ENCODE data around the gene AVL9. TPM values are rescaled to one million over a fixed set of nuclear protein-coding genes. Genes with fewer than 3 reads are reported as not detected.
A peak's percentile ranks its signal among the peaks of the same experiment; 100 is the strongest.

AVL9 gene
- total RNA-seq, 1 donor from 2014 or later: 49.1 TPM

DNA sequence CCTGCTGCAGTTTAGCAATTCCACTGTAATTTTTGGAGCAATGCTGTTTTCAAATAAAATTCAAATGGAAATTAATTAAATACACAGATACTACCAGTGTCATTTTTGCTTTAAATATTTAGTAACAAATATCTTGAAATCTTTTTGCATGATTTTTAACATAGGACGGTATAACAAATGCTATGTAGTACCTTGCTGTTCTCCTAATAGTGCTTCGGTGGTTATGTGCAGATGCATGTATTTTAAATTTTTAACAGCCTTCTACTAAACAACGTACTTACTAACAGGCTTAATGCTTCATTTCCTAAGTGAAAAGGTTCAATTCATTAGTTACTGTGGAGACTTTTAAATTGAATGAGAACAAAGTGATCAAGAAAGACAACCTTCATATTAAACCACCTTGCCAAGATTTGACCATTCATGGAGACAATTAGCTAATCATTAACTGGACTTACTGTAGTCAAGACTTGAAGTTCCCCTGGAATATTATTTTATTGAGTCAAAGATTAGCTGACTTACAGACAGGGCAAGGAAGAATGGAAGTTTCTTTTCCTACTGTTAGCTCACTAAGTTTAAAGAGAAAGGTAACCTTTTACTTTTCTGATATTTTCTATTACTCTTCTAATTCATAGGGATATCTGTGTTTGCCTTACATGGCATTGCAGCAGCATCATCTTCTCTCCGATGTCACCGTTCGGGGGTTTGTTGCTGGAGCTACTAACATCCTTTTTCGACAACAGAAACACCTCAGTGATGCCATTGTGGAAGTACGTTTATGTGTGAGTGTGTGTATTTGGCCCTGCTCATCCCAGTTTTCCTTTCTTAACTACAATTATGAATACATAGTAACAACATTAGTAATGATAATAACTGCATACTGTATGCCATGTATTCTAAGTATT, 74.3 kb downstream of the AVL9 start:
- Mint-ChIP-seq H3K36me3 (ENCODE audit: low read depth) (peaks cover 20% of the 10 kb centered on the region), H3K27ac (no peak overlapping the region), H3K4me1 (peaks cover under 1% of the 10 kb centered on the region), H3K4me3 (no peak overlapping the region), H3K9me3 (no peaks in the 10 kb centered on the region), H3K27me3 (no peaks in the 10 kb centered on the region)
- intact Hi-C loops (cut with micrococcal nuclease): no loop called here
- no peak for DNase-seq

DNA sequence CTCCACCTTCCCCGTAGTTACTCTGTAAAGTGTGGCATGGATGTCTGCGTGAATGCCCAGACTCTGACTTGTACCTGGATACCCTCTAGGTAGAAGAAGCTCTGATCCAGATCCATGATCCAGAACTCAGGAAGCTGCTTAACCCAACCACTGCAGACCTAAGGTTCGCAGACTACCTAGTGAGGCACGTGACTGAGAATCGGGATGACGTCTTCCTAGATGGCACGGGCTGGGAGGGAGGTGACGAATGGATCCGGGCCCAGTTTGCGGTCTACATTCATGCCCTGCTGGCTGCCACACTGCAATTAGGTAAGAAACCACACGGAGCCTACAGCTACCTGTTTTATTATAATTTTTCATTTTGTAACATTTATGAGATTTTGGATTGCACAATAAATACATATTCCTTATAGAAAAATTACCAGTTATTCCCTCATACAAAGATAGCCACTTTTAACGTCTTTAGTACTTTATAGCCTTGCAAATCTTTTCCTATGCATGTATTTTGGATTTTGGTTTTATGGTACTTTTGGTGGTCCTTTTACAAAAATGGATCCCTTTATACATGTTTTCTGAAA, 77.9 kb downstream of the AVL9 start:
- Mint-ChIP-seq H3K4me1 (no peaks in the 10 kb centered on the region), H3K27me3 (no peaks in the 10 kb centered on the region), H3K36me3 (ENCODE audit: low read depth) (peaks cover 36% of the 10 kb centered on the region), H3K9me3 (no peaks in the 10 kb centered on the region), H3K27ac (no peak overlapping the region), H3K4me3 (no peak overlapping the region)
- intact Hi-C loops (cut with micrococcal nuclease): no loop called here
- DNase-seq: no peak

DNA sequence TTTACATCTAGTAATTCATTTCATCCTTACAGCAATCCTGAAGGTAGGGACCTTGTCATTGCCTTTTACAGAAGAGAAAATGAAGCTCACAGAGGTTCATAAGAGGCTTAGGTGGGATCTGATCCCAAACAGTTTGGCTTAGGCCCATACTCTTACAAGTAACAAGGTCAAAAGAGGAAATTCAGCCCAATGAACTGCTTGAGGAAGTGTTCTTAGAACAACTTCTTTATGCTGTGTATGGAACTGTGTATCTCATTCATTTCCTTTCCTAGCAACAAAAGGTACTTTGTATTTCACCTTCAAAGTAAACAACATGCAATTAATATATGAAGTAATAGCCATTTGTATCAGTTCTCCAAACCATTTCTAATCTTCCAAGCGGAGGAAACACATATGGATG, 79.3 kb downstream of the AVL9 start:
- Mint-ChIP-seq H3K9me3 (no peaks in the 10 kb centered on the region), H3K36me3 (ENCODE audit: low read depth) (peaks cover 36% of the 10 kb centered on the region), H3K4me3 (no peak overlapping the region)

DNA sequence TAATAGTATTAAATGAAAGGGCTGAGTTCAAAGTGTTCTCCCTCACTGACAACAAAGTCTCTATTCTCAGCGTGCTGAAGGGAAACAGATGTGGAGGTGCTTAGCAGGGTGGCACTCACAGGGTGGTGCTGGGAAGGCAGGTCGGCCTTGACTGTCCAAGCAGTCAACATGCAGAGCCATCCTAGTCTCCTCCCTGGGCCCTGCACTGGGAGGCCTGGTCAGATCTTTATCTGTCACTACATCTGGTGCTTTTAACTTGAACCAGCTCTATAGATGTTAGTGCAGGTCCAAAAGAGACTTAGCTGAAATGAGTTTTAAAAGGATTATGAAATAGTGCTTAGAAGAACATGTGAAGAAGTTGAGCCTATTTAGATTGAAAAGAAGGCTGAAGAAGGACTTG, 82.1 kb downstream of the AVL9 start:
- no peak for DNase-seq

More for the DNA sequence above, 79.3 kb downstream of the AVL9 start:
- no peak for DNase-seq
- no peaks in the 10 kb centered on the region for H3K4me1 Mint-ChIP-seq
- no peaks in the 10 kb centered on the region for H3K27me3 Mint-ChIP-seq
- intact Hi-C loops (cut with micrococcal nuclease): no loop called here
- H3K27ac Mint-ChIP-seq: no peak overlapping the region

DNA sequence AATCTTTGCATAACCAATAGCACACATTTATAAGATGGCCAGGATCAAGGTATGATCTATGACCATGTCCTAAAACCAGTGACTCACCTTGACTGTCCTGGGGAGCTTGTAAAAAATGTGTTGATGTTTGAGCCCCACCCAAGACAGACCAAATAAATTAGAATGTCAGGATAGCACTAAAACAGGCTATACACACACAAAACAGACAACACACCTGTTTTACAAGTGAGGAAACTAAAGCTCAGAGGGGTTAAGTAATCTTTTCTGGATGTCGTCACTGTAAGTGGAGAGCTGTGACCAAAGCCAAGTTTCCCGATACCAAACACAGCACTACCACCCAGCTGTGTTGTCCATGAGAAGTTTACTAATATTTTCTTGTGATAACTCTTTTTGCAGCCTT, 84.5 kb downstream of the AVL9 start:
- DNase-seq: no peak
- Mint-ChIP-seq H3K9me3 (no peaks in the 10 kb centered on the region), H3K36me3 (ENCODE audit: low read depth) (peaks cover 44% of the 10 kb centered on the region), H3K27ac (no peak overlapping the region), H3K4me1 (no peaks in the 10 kb centered on the region), H3K4me3 (no peak overlapping the region), H3K27me3 (no peaks in the 10 kb centered on the region)
- intact Hi-C loops (cut with micrococcal nuclease): no loop called here

More for the DNA sequence above, 82.1 kb downstream of the AVL9 start:
- H3K4me3 Mint-ChIP-seq: no peak overlapping the region
- no peaks in the 10 kb centered on the region for H3K9me3 Mint-ChIP-seq
- intact Hi-C loops (cut with micrococcal nuclease): no loop called here
- no peaks in the 10 kb centered on the region for H3K4me1 Mint-ChIP-seq
- no peaks in the 10 kb centered on the region for H3K27me3 Mint-ChIP-seq
- no peak overlapping the region for H3K27ac Mint-ChIP-seq
- peaks cover 43% of the 10 kb centered on the region for H3K36me3 Mint-ChIP-seq (ENCODE audit: low read depth)

DNA sequence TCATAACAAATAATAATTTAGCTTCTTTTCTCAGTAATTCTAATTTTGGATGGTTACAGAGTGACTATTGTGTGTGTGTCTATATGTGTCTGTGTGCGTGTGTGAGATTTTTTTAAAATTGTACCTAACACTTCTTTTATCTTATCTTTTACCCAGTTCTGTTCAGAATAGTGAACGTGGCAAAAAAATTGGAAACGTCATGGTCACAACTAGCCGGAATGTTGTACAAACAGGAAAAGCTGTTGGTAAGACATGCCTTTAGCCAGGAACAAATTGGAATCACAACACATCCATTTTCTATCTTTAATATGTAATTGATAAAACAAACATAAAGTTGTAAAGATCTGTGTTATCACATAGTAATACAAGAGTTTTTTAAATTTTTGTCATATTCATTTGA, 85.4 kb downstream of the AVL9 start:
- H3K27ac Mint-ChIP-seq: no peak overlapping the region
- peaks cover 46% of the 10 kb centered on the region for H3K36me3 Mint-ChIP-seq (ENCODE audit: low read depth)
- H3K9me3 Mint-ChIP-seq: no peaks in the 10 kb centered on the region
- no peak overlapping the region for H3K4me3 Mint-ChIP-seq
- intact Hi-C loops (cut with micrococcal nuclease): no loop called here
- no peak for DNase-seq
- no peaks in the 10 kb centered on the region for H3K27me3 Mint-ChIP-seq
- no peaks in the 10 kb centered on the region for H3K4me1 Mint-ChIP-seq

DNA sequence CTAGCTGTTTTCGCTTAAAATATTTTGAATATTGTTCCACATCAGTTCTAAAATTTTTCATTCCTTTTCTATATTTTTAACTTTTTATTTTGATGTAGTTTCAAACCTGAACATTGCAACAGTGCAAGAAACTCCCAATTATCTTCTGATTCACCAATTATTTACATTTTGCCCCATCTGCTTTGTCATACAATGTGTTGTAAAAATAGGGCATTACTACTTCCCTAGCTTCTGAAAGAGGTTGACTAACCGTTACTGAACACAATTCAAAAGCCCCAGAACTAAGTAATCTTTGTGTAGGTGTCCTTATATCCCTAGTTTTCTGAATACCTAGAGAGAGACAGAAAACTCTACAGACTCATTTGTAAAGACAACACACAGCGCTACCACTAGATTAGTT, 86.7 kb downstream of the AVL9 start:
- intact Hi-C loops (cut with micrococcal nuclease): no loop called here
- H3K36me3 Mint-ChIP-seq (ENCODE audit: low read depth): peaks cover 46% of the 10 kb centered on the region

DNA sequence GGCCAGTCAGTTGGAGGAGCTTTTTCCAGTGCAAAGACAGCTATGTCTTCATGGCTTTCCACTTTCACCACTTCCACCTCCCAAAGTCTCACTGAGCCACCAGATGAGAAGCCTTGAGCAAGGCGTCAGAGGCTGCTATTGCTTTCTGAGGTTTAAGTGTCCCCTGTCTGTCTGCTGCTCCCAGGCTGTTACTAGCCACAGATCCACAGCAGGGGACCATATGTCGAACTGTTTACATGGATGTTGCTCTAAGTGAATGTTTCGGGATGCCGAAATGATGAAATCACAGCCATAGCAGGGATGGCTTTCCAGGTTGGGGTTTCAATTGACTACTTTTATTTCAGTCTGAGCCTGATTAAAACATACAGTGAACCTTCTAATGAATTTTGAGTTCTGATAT, 88.5 kb downstream of the AVL9 start:
- Mint-ChIP-seq H3K4me1 (peaks cover 11% of the 10 kb centered on the region), H3K27ac (peak overlapping the region; percentile 20), H3K4me3 (no peak overlapping the region), H3K36me3 (ENCODE audit: low read depth) (peaks cover 42% of the 10 kb centered on the region), H3K27me3 (no peaks in the 10 kb centered on the region), H3K9me3 (no peaks in the 10 kb centered on the region)
- no peak for DNase-seq
- intact Hi-C loops (cut with micrococcal nuclease): no loop called here

More for the DNA sequence above, 86.7 kb downstream of the AVL9 start:
- H3K27me3 Mint-ChIP-seq: no peaks in the 10 kb centered on the region
- no peak for DNase-seq
- H3K9me3 Mint-ChIP-seq: no peaks in the 10 kb centered on the region
- no peak overlapping the region for H3K27ac Mint-ChIP-seq
- H3K4me3 Mint-ChIP-seq: no peak overlapping the region
- peaks cover 2% of the 10 kb centered on the region for H3K4me1 Mint-ChIP-seq

DNA sequence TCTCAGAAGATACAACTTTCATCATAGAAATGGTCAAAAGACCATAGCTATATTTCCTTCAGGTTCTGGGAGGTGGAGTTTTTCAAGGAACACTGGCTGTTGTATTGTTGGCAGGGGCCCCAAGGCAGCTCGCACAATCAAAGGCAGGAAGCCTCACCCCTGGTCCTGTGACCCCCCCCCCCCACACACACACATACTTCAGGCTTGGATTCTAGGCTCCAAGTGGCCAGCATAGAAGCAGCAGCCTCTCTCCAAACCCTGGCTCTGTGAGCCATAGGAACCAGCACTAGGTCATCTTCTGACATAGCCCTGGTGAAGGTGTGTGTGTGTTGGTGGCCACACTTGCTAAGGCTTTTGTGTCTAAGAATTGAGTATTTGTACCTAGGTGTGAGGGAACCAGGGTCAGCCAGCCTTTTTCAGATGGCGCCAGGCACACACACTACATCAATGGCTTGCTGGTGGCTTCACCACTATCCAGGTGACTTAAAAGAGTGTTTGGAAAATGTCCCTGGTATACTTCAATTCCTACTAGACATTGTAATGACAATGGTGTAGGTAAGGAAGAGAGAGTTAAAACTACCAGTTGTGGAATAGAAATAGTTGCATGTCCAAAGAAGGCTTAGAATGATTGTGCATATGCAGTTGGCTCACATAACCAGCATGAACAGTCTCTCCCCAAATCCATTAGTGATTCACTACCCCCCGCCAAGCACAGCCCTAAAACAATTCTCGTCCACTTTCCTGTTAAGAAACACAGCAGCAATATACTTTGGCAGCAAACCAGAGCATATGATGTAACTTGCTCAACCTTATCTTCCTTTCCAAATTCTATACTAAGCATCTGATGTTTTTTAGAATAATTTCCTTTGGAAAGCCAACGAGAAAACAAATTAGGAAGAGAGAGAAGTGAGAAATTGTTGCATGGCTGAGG, 91.3 kb downstream of the AVL9 start:
- no peaks in the 10 kb centered on the region for H3K27me3 Mint-ChIP-seq
- no peak overlapping the region for H3K27ac Mint-ChIP-seq
- H3K9me3 Mint-ChIP-seq: no peaks in the 10 kb centered on the region
- no peak for DNase-seq
- intact Hi-C loops (cut with micrococcal nuclease): no loop called here
- H3K36me3 Mint-ChIP-seq (ENCODE audit: low read depth): peaks cover 32% of the 10 kb centered on the region
- H3K4me3 Mint-ChIP-seq: no peak overlapping the region
- peaks cover 13% of the 10 kb centered on the region for H3K4me1 Mint-ChIP-seq

DNA sequence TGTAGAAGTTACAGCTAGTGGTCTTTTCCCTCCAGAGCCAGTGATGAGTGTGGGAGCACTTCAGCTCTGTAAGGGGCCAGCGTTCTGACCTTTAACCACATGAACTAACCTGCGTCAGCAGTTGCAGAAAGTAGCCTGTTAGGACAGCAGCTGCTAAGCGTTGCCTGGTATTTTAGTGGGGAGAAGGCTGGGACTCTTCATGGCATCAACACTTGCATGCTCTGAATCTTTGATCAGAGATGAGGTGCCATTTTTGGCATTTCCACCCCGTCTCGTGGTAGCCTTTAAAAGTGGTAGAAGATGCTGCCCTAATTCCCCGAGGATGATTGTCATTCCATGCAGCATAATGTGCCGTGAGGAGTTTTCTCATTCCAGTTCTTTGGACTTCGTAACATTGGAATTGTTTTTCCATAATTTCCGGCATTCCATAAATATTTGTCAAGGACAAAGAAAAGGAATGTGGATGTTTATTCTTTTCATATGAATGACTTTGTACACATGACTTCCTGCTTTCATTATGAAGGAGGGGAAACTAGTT, 92.2 kb downstream of the AVL9 start:
- H3K4me3 Mint-ChIP-seq: no peak overlapping the region
- H3K27ac Mint-ChIP-seq: no peak overlapping the region
- intact Hi-C loops (cut with micrococcal nuclease): no loop called here
- no peaks in the 10 kb centered on the region for H3K27me3 Mint-ChIP-seq
- H3K4me1 Mint-ChIP-seq: peaks cover 13% of the 10 kb centered on the region
- no peaks in the 10 kb centered on the region for H3K9me3 Mint-ChIP-seq
- H3K36me3 Mint-ChIP-seq (ENCODE audit: low read depth): peaks cover 28% of the 10 kb centered on the region
- DNase-seq: no peak

DNA sequence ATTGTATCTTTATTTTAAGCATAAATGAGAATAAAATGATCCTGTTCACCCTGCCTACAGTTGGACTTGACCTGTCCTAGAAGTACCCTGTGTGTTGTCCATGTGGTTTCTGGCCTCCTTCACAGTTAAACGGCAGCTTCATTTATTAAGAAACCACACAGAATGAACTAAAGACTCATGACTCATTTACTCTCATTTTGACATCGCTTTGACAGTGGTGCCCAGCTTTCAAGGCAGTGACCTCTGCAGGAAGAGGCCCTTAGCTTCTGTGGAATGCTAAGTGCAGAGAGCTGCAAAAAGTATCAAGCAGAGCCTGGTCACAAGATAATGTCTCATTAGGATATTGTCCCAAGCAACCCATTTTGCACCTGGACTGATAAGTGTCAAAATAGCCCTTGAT, 93.4 kb downstream of the AVL9 start:
- Mint-ChIP-seq H3K36me3 (ENCODE audit: low read depth) (peaks cover 22% of the 10 kb centered on the region), H3K9me3 (no peaks in the 10 kb centered on the region), H3K27ac (peak overlapping the region; percentile 75), H3K4me1 (peaks cover 13% of the 10 kb centered on the region), H3K4me3 (peak overlapping the region; percentile 15), H3K27me3 (no peaks in the 10 kb centered on the region)
- DNase-seq: no peak
- intact Hi-C loops (cut with micrococcal nuclease): loop anchor here (1.0 kb wide), 1 partner anchor 98 kb away; the partner anchor contains the start of gene LSM5

DNA sequence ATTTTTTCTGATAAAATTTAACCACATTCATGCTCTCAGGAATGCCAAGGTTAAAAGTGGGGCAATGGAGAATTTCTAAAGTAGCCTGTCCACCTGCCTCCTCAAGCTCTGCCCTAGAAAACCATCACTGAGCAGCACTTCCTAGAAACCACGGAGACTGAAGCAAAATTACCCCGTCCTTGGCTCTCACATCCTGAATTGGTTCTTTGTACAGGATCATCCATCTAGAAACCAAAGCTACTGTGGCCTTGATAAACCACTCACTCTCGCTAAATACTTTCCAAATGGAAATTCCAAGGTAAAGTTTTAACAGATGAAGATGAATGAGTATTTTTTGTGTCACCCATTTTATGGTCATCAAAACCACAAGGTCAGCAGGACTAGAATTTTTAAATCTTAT, 96.6 kb downstream of the AVL9 start:
- H3K9me3 Mint-ChIP-seq: no peaks in the 10 kb centered on the region
- no peak overlapping the region for H3K27ac Mint-ChIP-seq
- intact Hi-C loops (cut with micrococcal nuclease): no loop called here

DNA sequence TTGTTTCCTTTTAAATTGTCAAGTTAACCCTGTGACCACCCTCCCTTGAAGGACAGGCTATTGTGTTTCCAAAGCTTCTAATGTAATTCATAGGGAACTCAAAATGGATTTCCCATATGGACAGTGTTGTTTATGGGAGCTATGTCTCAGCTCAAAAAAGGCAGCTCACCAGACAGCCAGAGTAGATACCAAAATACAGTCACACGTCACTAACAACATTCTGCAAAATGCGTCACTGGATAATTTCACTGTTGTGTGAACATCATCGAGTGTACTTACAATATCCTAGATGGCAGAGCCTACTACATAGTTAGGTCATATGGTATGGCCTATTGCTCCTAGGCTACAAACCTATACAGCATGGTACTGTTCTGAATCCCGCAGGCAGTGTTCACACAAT, 97.4 kb downstream of the AVL9 start:
- intact Hi-C loops (cut with micrococcal nuclease): no loop called here
- Mint-ChIP-seq H3K36me3 (ENCODE audit: low read depth) (peaks cover 4% of the 10 kb centered on the region), H3K27ac (no peak overlapping the region), H3K27me3 (no peaks in the 10 kb centered on the region), H3K4me3 (no peak overlapping the region), H3K9me3 (no peaks in the 10 kb centered on the region), H3K4me1 (peaks cover 9% of the 10 kb centered on the region)
- DNase-seq: no peak

More for the DNA sequence above, 96.6 kb downstream of the AVL9 start:
- Mint-ChIP-seq H3K36me3 (ENCODE audit: low read depth) (peaks cover 5% of the 10 kb centered on the region), H3K4me3 (no peak overlapping the region), H3K27me3 (no peaks in the 10 kb centered on the region), H3K4me1 (peaks cover 11% of the 10 kb centered on the region)
- DNase-seq: no peak

Data from activated CD4-positive, alpha-beta T cell treated with anti-CD3 and anti-CD28 coated beads, Interleukin-2, amount 10 ng/mL, durations not matched to agents 24 days and 14 days (primary cell).